ENCODE data around the gene FGR.

FGR gene

DNA sequence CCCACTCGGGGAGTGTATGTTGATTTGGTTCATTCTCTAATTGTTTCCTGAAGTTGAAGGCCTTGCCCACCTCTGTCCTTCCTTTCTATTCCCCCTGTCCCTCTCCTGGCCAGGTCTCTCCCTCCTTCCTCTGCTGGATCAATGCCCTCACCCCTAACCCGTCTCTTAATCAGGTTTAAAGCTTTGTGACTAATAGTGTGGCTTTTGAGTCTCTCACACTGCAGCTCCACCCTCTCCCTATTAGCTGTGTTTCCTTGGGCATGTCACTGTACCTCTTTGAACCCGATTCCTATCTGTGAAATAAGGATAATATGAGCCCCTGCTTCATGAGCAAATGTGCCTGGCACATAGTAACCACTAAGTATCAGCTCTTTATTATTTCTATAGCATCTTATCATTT lies 51.5 kb downstream of the FGR start:
- Histone ChIP-seq H4K20me1 (ENCODE audit: low read depth, low read length) (0 out of 2 replicates have a peak, but pooled peaks cover 2% of the 10 kb centered on the region), H3K27ac (ENCODE audit: low read depth, low read length) (no peak overlapping the region), H3K36me3 (ENCODE audit: low read length) (no peaks in the 10 kb centered on the region), H3K9me2 (replicated peaks; ENCODE audit: insufficient read depth, low read length) (no peaks in the 10 kb centered on the region), H3F3A (ENCODE audit: insufficient read depth) (no peaks in the 10 kb centered on the region), H3K27me3 (ENCODE audit: low read length) (no peaks in the 10 kb centered on the region), H3K9ac (ENCODE audit: low read length) (no peak overlapping the region), H3K79me2 (ENCODE audit: insufficient read depth, low read length) (no peaks in the 10 kb centered on the region), H3K9me3 (ENCODE audit: insufficient read depth, low read length) (no peaks in the 10 kb centered on the region), H3K4me2 (ENCODE audit: low read depth, low read length, poor library complexity, severe bottlenecking) (no peak overlapping the region), H3K4me3 (ENCODE audit: insufficient read depth, low read length, poor library complexity, severe bottlenecking) (no peak overlapping the region), H2AFZ (ENCODE audit: low read depth, low read length, severe bottlenecking) (no peak overlapping the region)
- no peak for TF ChIP-seq CTCF (IDR thresholded peaks at IDR 0.05; ENCODE audit: insufficient read depth, low read length, poor library complexity, severe bottlenecking)
- no peak for TF ChIP-seq EZH2phosphoT487 (conservative IDR thresholded peaks at IDR 0.05; ENCODE audit: low read length)

GRCh38 chr1:27581823-27582243 lies 53.2 kb downstream of the FGR start:
- H2AFZ ChIP-seq (ENCODE audit: low read depth, low read length, severe bottlenecking), result no peak overlapping the region
- TF ChIP-seq CTCF (IDR thresholded peaks at IDR 0.05; ENCODE audit: insufficient read depth, low read length, poor library complexity, severe bottlenecking) (no peak), EZH2phosphoT487 (conservative IDR thresholded peaks at IDR 0.05; ENCODE audit: low read length) (no peak)
- no peaks in the 10 kb centered on the region for H3K27me3 ChIP-seq (ENCODE audit: low read length)
- H3K9me3 ChIP-seq (ENCODE audit: insufficient read depth, low read length), result no peaks in the 10 kb centered on the region
- no peaks in the 10 kb centered on the region for H3K9me2 ChIP-seq (replicated peaks; ENCODE audit: insufficient read depth, low read length)
- no peak overlapping the region for H3K9ac ChIP-seq (ENCODE audit: low read length)
- H3K79me2 ChIP-seq (ENCODE audit: insufficient read depth, low read length), result no peaks in the 10 kb centered on the region
- H3K27ac ChIP-seq (ENCODE audit: low read depth, low read length), result no peak overlapping the region
- 0 out of 2 replicates have a peak, but pooled peaks cover 2% of the 10 kb centered on the region for H4K20me1 ChIP-seq (ENCODE audit: low read depth, low read length)
- H3F3A ChIP-seq (ENCODE audit: insufficient read depth), result no peaks in the 10 kb centered on the region
- H3K4me3 ChIP-seq (ENCODE audit: insufficient read depth, low read length, poor library complexity, severe bottlenecking), result no peak overlapping the region
- no peak overlapping the region for H3K4me2 ChIP-seq (ENCODE audit: low read depth, low read length, poor library complexity, severe bottlenecking)
- no peaks in the 10 kb centered on the region for H3K36me3 ChIP-seq (ENCODE audit: low read length)

DNA sequence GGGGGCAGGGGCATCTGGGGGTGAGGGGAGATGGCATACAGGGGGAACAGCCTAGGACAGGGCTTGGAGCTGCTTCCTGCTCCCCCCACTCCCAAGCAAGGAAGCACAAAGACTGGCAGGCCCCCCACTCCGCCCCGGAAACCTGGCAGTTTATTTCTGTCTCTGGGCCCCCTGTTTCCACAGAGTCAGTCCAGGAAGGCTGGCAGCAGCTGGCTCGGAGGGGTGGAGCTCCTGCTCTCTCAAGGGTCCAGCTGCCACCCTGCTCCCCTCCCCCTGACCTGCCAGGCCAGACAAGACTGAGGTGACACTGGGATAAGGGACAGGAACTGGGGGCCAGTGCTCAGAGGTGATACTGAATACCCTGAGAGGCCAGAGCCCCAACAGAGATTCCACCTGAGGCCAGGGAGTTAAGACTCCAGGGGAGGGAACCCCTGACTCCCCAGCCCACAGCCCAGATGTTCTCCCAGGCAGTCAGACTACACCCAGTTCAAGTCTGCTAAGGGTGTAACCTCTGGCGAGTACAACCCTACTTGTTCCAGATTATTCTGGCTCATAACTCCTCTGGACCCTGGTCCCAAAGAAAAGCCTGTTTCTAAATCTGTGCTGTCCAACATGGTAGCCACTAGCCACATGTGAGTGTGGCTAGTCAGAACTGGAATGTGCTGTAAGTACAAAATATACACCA lies 57.3 kb downstream of the FGR start:
- H3K27ac ChIP-seq (ENCODE audit: low read depth, low read length), result no peak overlapping the region
- H3K4me2 ChIP-seq (ENCODE audit: low read depth, low read length, poor library complexity, severe bottlenecking), result no peak overlapping the region

More for the DNA sequence above, 57.3 kb downstream of the FGR start:
- H3K4me3 ChIP-seq (ENCODE audit: insufficient read depth, low read length, poor library complexity, severe bottlenecking), result no peak overlapping the region
- H2AFZ ChIP-seq (ENCODE audit: low read depth, low read length, severe bottlenecking), result no peak overlapping the region
- 0 out of 2 replicates have a peak, but pooled peaks cover 2% of the 10 kb centered on the region for H4K20me1 ChIP-seq (ENCODE audit: low read depth, low read length)
- H3K9me2 ChIP-seq (replicated peaks; ENCODE audit: insufficient read depth, low read length), result no peaks in the 10 kb centered on the region
- no peak overlapping the region for H3K9ac ChIP-seq (ENCODE audit: low read length)
- H3F3A ChIP-seq (ENCODE audit: insufficient read depth), result no peaks in the 10 kb centered on the region
- no peaks in the 10 kb centered on the region for H3K27me3 ChIP-seq (ENCODE audit: low read length)
- no peaks in the 10 kb centered on the region for H3K79me2 ChIP-seq (ENCODE audit: insufficient read depth, low read length)
- no peaks in the 10 kb centered on the region for H3K36me3 ChIP-seq (ENCODE audit: low read length)
- TF ChIP-seq CTCF (IDR thresholded peaks at IDR 0.05; ENCODE audit: insufficient read depth, low read length, poor library complexity, severe bottlenecking), result no peak
- no peak for TF ChIP-seq EZH2phosphoT487 (conservative IDR thresholded peaks at IDR 0.05; ENCODE audit: low read length)
- no peaks in the 10 kb centered on the region for H3K9me3 ChIP-seq (ENCODE audit: insufficient read depth, low read length)

Data from SU-DHL-6 (cell line).